Progenitor cell of endocrine pancreas (in vitro differentiated cells): ENCODE data around the gene HIP1. TPM values are rescaled to one million over a fixed set of nuclear protein-coding genes. Genes with fewer than 3 reads are reported as not detected.

ENCODE experiments used
- DNase-seq: peaks from one replicate; pipeline ENCODE4 v3.0.0; 2021; ENCODE audit warnings: low spot score; ENCODE audit not compliant: unreplicated experiment
- H3K27ac Mint-ChIP-seq: 2 replicates; pipeline ENCODE4 v1.8.0; 2021; ENCODE audit warnings: mild to moderate bottlenecking, moderate library complexity, mixed read lengths
- H3K27me3 Mint-ChIP-seq: 2 replicates; pipeline ENCODE4 v1.8.0; 2021; ENCODE audit warnings: mixed read lengths
- H3K36me3 Mint-ChIP-seq: 2 replicates; pipeline ENCODE4 v1.8.0; 2022; ENCODE audit warnings: mixed read lengths; ENCODE audit not compliant: insufficient read depth
- H3K4me1 Mint-ChIP-seq: 2 replicates; pipeline ENCODE4 v1.8.0; 2021; ENCODE audit warnings: low read depth, mixed read lengths
- H3K4me3 Mint-ChIP-seq: 2 replicates; pipeline ENCODE4 v1.8.0; 2021; ENCODE audit warnings: low read depth, mild to moderate bottlenecking, moderate library complexity, mixed read lengths
- H3K9me3 Mint-ChIP-seq: 2 replicates; pipeline ENCODE4 v1.8.0; 2021; ENCODE audit warnings: low read depth, mixed read lengths
- total RNA-seq: library from RNA; stranded (reverse); gene quantifications from 2 replicates; pipeline ENCODE4 v1.2.1, GENCODE V29; 2021
- TF ChIP-seq, protein P1 (sequence below): fragments of 200-600 bp; sonication (generic); IDR thresholded peaks from one replicate; pipeline ENCODE4 v1.5.0; 2021; ENCODE audit warnings: antibody characterized with exemption, mild to moderate bottlenecking; ENCODE audit not compliant: unreplicated experiment

HIP1 gene
- total RNA-seq, 1 donor from 2014 or later = 66.6 TPM

DNA sequence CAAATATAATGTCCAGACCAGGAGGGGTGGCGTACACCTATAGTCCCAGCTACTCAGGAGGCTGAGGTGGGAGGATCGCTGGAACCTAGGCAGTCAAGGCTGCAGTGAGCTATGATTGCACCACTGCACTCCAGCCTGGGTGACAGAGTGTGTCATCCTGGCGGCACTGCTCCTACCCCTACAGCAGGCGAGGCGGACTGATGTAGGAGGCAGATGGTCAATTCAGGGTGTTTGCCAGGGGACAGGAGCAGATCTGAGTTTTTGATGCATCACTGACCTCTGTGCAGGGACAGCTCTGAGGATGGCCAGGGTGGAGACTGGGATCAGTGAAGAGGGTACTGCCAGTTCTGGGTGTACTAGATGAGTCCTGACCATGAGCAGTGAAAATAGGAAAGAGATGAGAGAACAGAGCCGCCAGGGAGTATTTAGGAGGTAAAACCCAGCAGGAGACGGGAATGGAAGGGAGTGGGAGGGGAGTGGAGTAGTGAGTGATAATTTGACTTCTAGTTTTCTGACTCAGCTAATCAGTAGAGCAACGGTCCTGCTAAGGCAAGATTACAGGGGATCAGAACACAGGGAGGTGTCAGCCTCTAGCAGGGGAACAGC lies 75.3 kb downstream of the HIP1 start:
- H3K27ac Mint-ChIP-seq = no peak overlapping the region
- H3K27me3 Mint-ChIP-seq = no peaks in the 10 kb centered on the region
- H3K36me3 Mint-ChIP-seq = no peaks in the 10 kb centered on the region
- DNase-seq = no peak
- TF ChIP-seq, protein P1, sequence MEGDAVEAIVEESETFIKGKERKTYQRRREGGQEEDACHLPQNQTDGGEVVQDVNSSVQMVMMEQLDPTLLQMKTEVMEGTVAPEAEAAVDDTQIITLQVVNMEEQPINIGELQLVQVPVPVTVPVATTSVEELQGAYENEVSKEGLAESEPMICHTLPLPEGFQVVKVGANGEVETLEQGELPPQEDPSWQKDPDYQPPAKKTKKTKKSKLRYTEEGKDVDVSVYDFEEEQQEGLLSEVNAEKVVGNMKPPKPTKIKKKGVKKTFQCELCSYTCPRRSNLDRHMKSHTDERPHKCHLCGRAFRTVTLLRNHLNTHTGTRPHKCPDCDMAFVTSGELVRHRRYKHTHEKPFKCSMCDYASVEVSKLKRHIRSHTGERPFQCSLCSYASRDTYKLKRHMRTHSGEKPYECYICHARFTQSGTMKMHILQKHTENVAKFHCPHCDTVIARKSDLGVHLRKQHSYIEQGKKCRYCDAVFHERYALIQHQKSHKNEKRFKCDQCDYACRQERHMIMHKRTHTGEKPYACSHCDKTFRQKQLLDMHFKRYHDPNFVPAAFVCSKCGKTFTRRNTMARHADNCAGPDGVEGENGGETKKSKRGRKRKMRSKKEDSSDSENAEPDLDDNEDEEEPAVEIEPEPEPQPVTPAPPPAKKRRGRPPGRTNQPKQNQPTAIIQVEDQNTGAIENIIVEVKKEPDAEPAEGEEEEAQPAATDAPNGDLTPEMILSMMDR = no peak
- no peaks in the 10 kb centered on the region for H3K9me3 Mint-ChIP-seq
- no peaks in the 10 kb centered on the region for H3K4me1 Mint-ChIP-seq
- no peak overlapping the region for H3K4me3 Mint-ChIP-seq

DNA sequence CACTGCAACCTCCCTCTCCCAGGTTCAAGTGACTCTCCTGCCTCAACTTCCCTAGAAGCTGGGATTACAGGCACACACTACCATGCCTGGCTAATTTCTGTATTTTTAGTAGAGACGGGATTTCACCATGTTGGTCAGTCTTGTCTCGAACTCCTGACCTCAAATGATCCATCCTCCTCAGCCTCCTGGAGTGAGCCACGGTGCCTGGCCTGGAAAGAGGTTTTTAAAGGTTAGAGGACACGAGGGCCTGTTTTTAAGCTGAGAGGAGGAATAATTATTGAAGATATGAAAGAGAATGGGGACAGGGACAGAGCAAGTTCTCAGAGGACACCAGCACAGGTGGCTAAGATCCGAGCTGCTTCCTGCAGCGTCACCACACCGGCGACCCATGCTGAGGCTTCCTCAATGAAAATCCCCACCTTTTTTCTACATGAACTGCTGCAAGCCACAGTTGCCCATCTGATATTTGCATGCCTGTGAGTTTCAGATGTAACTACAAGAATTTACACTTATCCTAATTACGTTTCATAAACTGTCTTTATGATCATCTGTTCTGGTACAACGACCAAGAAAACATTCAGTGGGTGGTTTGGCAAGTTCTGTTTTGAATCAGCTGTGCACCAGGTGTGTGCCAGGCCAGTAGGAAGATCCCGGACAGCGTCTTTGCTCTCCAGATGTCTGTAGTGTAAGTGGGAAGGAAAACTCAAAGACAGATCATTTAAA lies 76.0 kb downstream of the HIP1 start:
- Mint-ChIP-seq H3K4me3 (no peak overlapping the region), H3K36me3 (no peaks in the 10 kb centered on the region), H3K4me1 (no peaks in the 10 kb centered on the region), H3K27ac (no peak overlapping the region), H3K27me3 (no peaks in the 10 kb centered on the region), H3K9me3 (no peaks in the 10 kb centered on the region)
- DNase-seq = no peak
- TF ChIP-seq, protein P1 = no peak

DNA sequence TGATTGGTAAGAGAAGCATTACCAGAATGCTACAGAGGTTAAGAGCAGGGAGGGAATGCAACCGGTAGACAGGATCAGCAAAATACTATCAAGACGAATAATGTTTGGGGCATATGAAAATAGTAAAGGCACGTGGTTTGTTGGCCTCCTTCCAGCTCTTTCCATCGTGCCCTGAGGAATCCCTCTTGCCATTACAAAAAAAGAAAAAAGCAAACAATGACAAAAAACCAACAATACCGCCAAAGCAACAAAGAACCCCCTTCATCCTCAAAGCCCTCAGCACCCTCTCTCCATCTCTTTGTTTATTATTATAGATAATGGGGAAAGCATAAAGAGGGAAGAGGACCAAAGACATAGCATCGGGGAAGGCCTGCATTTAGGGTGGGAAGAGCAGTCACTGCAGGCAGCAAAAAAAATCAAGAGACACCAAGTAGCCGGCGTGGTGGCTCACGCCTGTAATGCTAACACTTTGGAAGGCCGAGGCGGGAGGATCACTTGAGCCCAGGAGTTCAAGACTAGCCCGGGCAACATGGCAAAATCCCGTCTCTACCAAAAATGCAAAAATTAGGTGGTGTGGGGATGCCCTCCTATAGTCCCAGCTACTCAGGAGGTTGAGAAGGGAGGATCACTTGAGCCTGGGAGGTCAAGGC lies 78.0 kb downstream of the HIP1 start:
- TF ChIP-seq, protein P1 = no peak
- Mint-ChIP-seq H3K4me1 (no peaks in the 10 kb centered on the region), H3K27ac (no peak overlapping the region), H3K9me3 (no peaks in the 10 kb centered on the region), H3K4me3 (no peak overlapping the region), H3K27me3 (no peaks in the 10 kb centered on the region), H3K36me3 (no peaks in the 10 kb centered on the region)
- no peak for DNase-seq

DNA sequence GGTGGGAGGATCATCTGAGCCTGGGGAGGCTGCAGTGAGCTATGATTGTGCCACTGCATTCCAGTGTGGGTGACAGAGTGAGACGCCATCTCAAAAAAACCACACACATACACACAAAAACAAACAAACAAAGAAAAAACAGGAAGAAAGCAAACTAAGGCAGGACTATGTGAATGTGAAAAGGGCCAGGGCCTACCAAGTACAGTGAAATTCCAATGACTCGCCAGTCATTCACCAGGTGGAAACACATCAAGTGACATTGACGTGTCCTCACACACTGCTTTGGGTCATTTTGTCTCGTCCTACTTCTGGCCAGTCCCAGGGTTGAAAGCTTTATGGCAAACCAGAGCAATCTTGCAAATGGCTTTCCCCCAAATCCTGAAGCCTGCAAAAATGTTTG lies 79.9 kb downstream of the HIP1 start:
- Mint-ChIP-seq H3K27ac (no peak overlapping the region), H3K4me1 (no peaks in the 10 kb centered on the region), H3K36me3 (no peaks in the 10 kb centered on the region)

DNA sequence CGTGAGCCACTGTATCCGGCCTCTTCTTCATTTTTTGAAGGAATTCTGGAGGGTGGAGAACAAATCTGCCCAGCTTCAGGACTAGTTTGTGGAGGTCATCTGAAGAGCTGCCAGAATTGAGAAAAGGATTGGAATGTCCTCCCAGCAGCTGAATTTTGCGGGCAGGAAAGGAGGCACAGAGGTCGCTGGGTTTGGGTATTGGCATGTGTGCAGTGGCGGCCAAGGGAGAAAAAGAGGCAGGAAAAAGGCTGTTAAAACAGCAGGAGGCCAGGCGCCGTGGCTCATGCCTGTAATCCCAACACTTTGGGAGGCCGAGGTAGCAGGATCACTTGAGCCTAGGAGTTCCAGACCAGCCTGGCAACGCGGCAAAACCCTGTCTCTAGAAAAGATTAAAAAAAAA lies 80.4 kb downstream of the HIP1 start:
- DNase-seq = no peak
- H3K4me1 Mint-ChIP-seq = no peaks in the 10 kb centered on the region
- TF ChIP-seq, protein P1 = no peak
- H3K36me3 Mint-ChIP-seq = no peaks in the 10 kb centered on the region
- H3K4me3 Mint-ChIP-seq = no peak overlapping the region
- H3K27me3 Mint-ChIP-seq = no peaks in the 10 kb centered on the region
- H3K9me3 Mint-ChIP-seq = no peaks in the 10 kb centered on the region
- H3K27ac Mint-ChIP-seq = no peak overlapping the region

More for the DNA sequence above, 79.9 kb downstream of the HIP1 start:
- TF ChIP-seq, protein P1 = no peak
- Mint-ChIP-seq H3K4me3 (no peak overlapping the region), H3K9me3 (no peaks in the 10 kb centered on the region), H3K27me3 (no peaks in the 10 kb centered on the region)
- no peak for DNase-seq
